ENCODE results near the gene TMEM138.

TMEM138 gene
- 41.1 to 52.9 (median 50.6) reads per million in 3 experiments for total RNA-seq

DNA sequence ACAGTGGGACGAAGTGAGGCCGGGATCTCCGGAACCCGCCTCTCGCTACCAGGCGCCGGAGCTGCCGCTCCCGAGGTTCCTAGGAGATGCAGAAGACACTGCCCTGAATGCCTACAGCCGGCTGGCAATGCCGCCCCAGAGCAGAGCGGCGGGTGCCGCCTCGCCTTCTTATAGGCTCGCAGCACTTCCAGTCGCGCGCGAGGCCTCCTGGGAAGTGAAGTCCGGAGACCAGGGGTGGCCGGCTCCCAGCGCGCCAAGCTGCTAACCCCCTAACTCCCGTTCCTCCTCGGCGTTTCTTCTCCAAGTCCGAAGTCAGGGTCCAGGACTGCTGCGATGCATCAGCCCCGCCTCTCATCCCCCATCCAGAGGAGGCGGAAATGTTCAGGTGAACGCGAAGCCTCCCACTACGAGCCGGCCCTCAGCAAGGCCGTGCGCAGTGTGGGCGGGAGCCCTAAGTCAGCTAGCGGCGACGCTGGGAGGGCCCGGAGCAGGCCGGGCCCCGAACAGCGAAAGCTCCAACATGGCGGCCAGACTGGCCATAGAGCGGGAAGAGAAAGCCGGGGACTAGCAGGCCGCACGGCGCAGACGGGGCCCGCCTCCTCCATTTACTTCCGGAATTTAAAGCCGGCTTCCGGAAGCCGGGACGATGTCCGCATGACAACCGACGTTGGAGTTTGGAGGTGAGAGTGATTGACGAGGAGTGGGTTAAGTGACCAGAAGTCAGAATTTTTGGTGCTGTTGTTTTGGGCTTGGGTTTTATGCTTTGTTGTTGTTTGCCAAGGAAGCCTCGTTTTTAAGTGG is at the start of gene TMEM138, which contains the start of gene CYB561A3:
Gene TMEM138, plus strand, starts transcription at position 634 of the 801 bp plus-strand sequence. CDS start 2,017 bp downstream, outside the sequence.
Gene CYB561A3, minus strand, starts transcription at position 142 of the 801 bp plus-strand sequence. CDS start 5,169 bp downstream, outside the sequence.
- DNase-seq: peak; percentile 82

DNA sequence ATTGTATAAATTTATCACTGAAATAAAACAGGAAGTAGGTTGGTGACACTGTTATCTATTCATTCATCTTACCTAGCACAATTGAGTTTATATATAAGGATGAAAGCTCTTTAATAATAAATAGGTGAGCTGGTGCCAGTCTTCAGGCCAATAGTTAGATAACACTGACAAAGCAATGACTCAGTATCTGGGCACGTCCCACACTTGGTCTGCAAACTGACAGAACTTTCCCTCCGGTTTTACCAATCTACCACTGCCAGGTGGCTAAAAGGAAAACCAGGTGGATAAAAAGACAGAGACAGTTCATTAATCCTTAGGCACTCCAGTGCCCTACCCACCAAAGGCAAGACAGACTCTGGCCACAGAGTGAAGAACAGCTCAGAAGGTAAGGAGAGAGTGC is 46.9 kb upstream of the TMEM138 start:
- DNase-seq: no peak

DNA sequence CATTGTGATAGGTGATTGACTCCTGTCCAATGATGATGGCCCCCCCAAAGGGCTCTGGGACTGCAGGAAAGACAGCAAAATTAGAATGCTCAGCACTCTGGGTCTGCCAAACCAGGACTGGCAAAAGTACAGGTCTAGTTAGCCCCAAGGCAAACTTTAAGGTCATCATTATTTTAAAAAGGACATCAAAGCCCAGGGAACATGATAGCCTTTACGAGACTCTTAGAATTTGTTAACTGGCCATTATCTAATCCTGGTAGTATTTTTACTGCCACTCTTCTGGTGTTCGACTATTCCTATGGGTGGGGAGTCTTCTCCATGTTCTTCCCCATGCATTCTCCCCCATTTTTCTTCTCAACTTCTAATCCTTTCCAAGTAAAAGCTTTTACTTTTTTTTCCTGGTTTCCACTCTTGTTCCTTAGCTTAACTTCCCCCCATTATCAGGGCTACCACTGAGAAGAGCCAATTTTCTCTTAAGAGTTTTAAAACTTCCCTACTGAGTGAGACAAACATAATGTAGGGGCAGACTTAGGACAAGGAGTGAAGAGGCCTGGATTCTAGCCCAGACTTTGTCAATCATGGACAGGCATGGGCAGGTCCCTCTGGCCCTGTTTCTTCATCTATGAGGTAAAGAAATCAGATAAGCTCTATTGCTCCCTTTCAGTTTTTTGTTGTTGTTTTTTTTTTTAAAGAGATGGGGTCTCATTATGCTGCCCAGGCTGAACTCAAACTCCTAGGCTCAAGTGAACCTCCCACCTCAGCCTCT is 36.3 kb upstream of the TMEM138 start:
- no peak for DNase-seq

DNA sequence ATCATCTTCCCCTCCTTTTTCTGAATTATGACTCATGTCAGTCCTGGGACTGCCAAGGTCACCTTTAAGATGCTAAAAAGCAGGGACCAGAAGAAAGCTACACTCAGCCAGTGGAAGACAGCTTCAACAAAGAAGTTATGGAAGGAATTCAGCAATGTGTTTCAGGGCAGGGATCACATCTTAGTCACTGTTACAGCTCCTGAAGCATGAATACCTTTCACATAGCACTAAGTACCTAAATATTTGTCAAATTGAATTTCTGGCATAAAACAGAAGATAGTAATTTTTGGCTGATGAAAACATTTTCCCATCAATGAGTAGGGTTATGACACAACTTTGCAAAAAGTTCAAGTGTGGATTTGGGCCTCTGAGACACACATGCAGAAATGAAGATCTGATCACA is 34.5 kb upstream of the TMEM138 start:
- DNase-seq: no peak

DNA sequence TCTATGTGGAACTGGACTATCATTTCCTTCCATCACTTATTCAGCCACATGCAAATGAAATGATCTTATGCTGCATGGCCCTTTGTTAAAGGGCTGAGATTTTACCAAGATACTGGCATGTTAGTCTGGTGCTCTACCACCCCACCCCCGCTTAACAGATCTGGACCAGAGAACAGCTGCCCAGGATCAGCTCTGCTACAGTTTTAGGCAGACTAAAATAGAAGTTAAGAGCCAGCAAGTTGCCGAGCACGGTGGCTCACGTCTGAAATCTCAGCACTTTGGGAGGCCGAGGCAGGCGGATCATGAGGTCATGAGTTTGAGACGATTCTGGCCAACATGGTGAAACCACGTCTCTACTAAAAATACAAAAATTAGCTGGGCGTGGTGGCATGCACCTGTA is 33.8 kb upstream of the TMEM138 start:
- no peak for DNase-seq

DNA sequence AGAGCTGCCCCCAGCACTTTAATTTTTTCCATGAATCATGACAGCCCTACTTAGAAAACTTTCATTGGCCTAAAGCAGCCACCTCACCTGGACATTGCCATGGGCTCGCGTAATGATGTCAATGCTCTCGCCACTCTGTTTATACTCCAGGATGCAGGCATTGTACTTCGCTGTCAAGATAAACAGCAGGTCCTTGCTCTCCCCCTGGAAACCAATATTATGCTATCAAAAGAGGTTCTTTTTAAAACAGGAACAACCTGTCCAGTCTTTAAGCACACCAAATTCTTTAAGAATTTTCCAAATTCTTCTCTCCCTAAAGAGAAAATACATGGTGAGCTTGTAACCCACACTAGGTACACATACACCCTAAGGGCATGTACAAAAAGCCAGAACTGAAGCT is 32.3 kb upstream of the TMEM138 start:
- DNase-seq: no peak

DNA sequence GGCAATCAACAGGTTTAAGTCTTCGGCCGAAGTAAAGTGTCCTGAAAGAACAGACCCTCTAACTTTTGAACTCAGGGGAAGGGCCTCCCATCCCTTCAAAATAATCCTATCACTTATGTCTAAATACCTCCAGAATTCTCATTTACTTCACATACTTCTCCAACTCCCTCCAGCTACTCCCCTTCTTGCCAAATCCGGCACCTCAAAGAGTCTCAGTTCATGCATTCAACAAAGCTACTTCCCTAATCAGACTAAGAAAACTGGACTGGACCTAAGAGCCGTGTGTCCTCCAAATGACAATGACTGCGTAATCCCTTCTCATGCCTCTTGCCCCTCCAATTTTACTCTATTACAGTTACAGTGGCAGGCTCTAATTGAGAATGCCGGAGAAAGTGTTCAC is 30.5 kb upstream of the TMEM138 start:
- DNase-seq: no peak

DNA sequence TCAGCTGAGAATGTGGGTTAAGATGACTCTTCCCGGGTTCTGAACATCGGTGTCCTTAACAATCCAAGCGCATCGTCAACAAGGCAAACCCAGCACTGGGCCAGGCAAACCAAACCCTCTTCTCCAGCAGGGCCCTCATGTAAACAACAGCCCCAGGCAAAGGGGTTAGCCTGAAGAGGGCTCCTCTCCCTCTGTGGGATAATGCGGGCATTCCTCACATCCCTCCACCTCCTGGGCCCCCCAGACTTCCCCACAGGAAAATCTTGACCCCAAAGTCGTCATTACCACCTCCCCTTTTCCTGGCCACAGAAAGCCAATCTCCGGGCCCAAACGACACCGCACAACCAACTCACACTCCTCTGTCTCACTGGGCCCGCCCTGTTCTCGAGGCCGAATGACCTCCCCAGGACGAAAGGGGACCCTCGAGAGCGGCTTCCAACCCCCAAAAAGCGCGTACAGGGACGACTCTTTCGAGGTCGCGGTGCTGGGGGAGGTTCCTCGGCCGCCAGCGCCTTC is 29.8 kb upstream of the TMEM138 start:
- DNase-seq: no peak

DNA sequence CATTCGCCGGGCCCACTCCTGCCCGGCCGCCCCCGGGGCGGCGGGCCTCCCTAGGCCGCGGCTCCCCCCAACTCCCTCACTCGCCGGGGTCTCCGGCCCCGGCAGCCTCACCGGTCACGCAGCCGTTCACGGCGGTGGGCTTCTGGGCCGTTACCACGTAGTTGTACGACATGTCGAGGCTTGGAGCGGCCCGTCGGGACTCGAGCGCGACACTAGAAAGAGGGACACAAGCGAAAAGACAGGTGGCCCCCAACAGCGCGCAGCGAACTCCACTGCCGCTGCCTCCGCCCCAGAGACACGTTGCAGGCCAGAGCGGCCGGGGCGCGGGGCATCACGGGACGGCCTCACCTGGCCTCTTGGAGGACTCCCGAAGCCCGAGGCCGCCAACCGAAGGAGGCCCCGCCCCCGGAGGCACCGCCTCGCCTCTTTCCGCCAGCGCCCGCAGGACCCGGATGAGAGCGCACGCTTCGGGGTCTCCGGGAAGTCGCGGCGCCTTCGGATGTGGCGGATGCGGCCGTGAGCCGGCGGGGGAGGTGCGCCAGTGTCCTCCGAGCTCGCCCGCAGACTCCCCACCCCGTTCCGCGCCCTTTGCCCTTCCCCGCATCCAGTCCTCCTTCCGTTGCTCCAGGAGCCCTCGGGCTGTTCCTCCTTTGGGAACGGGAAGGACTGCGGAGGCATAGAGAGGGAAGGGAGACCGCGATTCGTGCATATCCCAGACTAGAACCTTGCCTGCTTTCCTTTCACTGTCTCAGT is 29.2 kb upstream of the TMEM138 start, which contains the start of the genes DDB1 and TKFC:
Gene DDB1, minus strand, starts transcription at position 309 of the 753 bp plus-strand sequence. Its CDS starts 137 bp downstream, at position 172.
Gene TKFC, plus strand, starts transcription at position 432 of the 753 bp plus-strand sequence. CDS start 1,501 bp downstream, outside the sequence.
- peak; percentile 97 for DNase-seq

DNA sequence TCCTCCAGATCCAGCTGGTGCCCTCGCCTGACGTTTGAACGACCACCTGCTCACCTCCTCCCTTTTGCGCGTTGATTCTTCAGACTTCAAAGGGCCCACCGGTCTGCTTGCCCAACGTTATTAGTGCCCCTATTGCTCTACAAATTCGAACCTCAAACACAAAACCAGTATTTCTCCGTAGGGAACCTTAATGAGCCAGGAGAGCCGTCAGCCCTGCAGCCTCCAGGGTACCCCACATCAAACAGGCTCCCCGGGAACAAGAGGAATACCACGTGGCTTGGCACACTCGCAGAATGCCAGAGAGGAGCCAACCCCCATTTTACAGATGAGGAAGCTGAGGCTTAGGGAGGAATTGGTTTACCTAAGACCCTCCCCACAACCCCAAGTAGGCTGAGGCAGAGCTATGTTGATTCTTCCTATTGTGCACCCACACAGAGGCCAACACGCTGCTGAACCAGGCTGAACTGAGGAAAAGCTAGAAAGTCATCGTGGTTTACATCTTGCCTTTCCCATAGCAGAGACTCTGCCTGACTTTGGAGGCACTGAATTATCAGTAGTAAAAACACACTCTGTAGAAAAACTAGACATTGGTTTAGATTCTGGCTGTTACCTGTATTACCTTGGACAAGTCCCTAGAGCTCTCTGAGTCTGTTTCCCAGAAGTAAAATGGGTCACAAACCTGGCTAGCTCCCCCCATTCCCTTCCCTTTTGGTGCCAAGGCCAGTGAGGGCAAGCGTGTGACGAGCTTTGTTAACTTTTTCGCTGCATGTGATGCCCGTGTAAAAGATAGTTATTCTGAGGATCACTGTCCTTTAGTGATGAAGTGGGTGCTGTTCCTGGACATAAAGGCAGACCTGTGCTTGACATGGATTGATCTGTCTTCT is 28.4 kb upstream of the TMEM138 start:
- no peak for DNase-seq

DNA sequence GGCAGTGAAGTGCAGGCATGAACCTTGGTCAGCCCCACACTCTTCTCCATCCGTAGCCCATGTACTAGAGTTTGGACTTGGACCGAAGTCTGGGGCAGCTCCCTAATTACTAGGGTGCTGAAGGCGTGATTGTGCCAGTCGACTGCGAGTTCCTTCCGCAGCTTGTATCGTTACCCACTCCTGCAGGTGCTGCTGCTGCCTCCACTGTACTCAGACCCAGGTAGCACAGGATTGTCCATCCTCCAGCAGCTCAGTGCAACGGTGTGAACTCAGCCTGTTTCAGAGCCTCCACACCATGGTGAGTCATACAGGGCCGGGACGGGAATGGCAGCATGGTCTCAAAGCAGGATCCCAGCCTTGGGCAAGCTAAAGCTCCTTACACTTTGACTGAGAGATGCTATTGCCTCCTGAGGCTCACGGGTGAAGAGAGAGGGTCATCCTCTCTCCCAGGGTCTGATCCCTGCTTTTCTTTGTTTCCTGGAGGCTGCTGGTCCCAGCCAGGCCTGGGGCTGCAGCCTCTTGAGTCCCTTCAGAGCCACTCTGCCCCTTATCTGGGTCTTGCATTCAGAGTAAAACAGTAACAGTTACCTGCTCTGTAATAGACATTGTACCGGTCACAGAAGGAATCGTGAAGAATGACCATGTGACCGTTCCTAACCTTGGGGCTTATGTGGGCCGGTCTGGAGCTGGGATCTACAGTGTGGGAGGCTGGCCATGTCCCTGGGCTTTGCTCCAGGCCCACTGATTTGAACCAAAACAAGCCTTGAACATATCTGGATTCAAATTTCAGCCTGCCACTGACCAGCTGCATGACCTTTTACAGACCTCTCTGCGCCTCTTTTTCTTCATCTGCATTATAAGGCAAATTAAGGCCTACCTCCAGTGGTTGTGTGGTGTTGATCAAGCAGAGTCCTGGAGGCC is 27.5 kb upstream of the TMEM138 start:
- DNase-seq: no peak

DNA sequence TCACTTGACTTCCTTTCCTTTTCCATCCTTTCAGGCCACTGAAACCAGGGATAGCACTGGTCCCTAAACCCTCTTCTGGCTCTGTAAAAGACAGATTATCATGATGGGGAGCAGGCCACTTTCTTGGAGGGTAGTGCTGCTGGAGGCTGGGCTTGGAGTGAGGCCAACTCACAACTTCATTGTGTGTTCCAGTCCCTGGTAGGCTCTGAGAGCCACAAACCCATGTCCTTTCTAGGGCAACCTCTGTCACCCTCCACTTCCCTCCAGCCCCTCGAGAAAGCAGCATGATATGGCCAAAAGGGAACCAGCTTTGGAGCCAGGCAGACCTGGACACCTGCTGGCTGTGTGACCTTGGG is 26.8 kb upstream of the TMEM138 start:
- DNase-seq: no peak

DNA sequence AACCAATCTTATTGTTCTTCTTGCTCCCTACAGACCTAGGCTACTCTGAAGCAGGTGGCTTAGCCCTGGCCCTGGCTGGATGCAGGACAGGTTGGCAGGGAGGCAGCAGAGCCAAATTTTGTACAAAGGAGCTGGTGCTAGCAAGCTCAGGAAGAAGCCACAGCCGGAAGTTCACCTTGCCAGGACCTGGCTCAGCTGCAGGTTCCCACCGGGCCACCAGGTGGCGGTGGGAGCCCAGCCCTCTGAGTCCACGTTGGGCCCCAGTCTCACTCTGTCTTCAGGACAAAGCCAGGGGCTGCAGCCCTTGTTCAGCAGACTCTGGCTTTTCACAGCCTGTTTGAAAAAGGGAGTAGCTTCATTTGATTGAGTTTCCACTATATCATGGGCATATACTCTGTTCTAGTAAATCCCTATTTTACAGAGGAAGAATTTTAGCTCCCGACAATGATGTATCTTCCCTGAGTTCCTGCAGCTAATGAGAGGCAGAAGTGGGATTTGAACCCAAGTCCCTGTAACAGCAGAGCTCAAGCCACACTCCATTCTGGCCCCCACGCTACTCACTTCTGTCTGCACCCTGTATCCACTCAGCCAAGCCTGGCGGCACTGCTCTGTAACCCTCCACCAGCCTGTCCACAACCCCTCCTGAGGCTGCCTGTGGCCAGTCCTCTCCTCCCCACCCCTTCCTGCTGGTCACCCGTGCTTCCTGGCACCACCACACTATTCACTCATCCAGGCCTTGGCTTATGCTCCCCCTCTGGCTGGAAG is 25.8 kb upstream of the TMEM138 start:
- peak; percentile 79 for DNase-seq

DNA sequence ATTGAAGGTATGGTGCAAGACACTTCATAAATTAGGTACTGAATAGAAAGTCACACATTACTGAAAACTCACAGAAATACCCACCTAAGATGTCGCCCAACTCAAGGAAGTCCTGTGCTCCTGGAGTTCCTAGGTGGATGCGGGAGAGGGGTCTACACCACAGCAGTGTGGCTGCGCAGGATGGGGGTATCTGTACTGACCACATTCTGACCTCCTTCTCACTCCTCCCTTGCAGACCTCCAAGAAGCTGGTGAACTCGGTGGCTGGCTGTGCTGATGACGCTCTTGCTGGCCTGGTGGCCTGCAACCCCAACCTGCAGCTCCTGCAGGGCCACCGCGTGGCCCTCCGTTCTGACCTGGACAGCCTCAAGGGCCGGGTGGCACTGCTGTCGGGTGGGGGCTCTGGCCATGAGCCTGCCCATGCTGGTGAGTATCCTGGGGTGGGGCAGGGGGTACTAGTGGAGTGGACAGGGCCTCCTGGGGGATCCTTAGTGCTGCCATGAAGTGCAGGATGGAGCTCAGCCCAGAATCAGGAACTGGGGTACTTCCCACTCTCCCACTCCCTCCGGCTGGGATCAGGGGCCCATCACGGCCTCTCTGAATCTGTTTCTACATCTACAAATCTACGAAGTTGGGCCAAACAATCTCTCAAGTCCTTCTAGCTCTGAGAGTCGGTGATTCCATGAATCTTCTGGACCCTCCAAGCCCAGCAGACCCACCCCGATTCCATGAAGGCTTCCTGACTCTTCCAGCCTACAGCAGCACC is 24.3 kb upstream of the TMEM138 start:
- no peak for DNase-seq

DNA sequence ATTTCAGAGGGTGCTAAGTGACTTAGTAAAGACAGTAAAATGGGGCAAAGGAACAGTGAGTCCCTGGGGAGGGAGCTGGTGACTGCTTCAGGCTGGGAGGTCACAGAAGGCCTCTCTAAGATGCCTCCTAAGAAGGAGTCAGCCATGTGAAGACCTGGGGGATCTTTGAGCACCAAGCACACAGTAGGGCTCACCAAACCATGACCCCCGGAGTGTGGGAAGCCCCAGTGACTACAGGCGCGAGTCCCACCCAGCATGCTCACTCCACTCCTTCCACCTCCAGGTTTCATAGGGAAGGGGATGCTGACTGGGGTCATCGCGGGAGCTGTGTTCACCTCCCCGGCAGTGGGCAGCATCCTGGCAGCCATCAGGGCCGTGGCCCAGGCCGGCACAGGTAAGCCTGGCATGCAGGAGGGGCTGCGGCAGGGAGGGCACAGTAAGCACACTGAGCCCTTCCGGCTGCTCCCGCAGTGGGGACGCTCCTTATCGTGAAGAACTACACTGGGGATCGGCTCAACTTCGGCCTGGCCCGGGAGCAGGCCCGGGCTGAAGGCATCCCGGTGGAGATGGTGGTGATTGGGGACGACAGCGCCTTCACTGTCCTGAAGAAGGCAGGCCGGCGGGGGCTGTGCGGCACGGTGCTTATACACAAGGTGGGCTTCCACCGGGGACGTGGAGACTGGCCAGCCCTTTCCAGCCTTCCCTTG is 23.2 kb upstream of the TMEM138 start:
- no peak for DNase-seq

DNA sequence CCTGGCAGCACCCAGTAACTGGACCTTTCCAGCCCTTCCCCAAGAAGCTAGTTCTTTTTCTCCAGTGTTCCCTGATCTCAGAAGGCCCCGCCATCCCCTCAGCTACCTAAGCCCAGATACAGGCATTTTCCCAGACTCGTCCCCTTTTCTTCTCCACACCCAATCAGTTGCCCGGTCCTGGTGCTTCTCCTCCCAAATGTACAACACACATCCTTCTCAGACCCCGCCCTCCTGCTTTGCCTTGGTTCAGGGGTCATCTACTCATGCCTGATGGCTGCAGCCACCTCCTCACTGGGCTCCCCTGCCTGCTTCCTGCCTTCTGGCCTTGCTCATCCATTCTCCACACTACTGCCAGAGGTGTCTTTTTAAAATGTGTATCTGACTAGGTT is 22.7 kb upstream of the TMEM138 start:
- DNase-seq: no peak

DNA sequence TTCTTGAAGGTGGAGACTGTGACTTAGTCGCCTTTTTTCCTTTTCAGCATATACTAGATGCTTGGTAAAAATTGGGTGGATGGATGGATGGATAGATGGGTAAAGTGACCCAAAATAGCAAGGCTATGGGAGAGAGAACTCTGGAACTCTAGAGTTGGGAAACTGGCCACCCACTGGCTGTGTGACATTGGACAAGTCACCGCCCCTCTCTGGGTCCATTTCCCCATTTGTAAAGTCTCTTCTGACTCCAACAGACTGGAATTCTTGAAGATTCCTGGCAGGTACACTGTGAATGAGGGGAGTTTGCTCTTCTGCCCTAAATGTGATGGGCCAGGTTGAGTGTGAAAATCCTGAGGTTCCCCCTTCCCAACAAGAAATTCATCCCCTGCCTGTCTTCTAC is 21.2 kb upstream of the TMEM138 start:
- DNase-seq: no peak

DNA sequence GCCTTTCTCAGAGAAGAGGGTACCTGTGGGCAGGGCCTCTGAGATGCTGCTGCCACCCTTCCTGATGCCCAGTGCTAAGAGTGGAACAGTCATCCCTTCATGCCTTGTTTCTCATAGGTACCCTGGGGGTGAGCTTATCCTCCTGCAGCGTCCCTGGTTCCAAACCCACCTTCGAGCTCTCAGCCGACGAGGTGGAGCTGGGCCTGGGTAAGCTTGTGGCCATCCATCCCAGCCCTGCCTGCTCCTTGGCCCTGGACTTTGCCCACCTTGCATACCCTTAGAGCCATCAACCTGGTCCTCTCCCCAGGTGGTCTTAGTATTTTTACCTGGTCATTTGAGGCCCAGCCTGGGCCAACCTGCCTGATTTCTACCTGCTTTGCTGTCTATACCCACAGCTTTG is 20.5 kb upstream of the TMEM138 start:
- DNase-seq: no peak
